BE2C (cell line): ENCODE measurements around the gene KLF11. TPM values are rescaled to one million over a fixed set of nuclear protein-coding genes. Genes with fewer than 3 reads are reported as not detected.

Experiments
- DNase-seq: peaks from one replicate; pipeline ENCODE4 v3.0.0-alpha.2; 2020
- H3K27me3 ChIP-seq: fragments of 250-450 bp; sonication (Bioruptor Pico); 2 replicates; pipeline ENCODE4 v1.5.1; 2020; ENCODE audit warnings: mild to moderate bottlenecking
- H3K36me3 ChIP-seq: fragments of 250-450 bp; sonication (Bioruptor Pico); 2 replicates; pipeline ENCODE4 v1.5.1; 2020; ENCODE audit warnings: mild to moderate bottlenecking
- H3K4me1 ChIP-seq: fragments of 250-450 bp; sonication (Bioruptor Pico); 2 replicates; pipeline ENCODE4 v1.5.1; 2020
- H3K4me3 ChIP-seq: 2 replicates; pipeline ENCODE4 v1.5.1; 2011; ENCODE audit warnings: low read depth, low read length
- H3K9me3 ChIP-seq: fragments of 250-450 bp; sonication (Bioruptor Pico); 2 replicates; pipeline ENCODE4 v1.5.1; 2020
- polyA plus RNA-seq: library from polyadenylated mRNA; unstranded; fragments of >200 nt; gene quantifications from one replicate; pipeline ENCODE4 v1.2.1, GENCODE V29; 2012; ENCODE audit warnings: low read depth, missing spikeins; ENCODE audit not compliant: insufficient read length, insufficient read depth
- TF ChIP-seq, protein P1 (sequence below): IDR thresholded peaks from 2 replicates; pipeline ENCODE4 v1.5.1; 2012; ENCODE audit warnings: mild to moderate bottlenecking, low read depth, low read length

Gene KLF11
- polyA plus RNA-seq: 1.7 TPM

DNA sequence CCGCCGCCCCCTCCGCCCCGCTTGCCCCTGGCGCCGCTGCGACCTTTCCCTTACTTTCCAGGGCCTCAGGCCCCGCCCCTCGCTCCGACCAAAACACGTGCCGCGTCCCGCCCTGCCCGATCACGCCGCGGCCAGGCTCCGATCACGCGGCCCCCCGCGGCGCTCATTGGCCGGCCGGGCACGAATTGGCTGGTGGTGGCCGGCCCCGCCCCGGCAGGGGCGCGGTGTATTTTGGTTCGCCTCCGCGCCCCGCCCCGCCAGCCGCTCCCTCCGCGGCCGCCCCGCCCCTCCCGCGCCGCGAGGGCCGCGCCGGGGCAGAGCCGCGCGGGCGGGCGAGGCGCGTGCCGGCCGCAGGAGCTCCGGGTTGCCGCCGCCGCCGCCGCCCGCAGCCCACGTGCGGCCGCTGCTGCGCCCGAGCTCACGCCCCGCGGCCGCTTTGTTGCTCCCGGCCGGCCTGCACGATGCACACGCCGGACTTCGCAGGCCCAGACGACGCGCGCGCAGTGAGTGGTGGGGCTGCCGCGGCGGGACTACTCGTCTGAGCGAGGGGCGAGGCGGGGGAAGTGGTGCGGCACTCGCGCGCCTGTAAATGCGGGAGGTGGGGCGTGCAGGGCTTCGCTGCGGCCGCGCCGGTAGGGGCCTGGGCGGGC, at the start of gene KLF11:
Gene KLF11 (plus strand): TSS at position 295 of the 650 bp plus-strand sequence. CDS start 167 bp downstream, at position 462.
- Histone ChIP-seq H3K27me3 (no peaks in the 10 kb centered on the region), H3K9me3 (no peaks in the 10 kb centered on the region), H3K36me3 (no peaks in the 10 kb centered on the region), H3K4me1 (no peaks in the 10 kb centered on the region), H3K4me3 (no peak within 1 kb of the TSS)
- peak; percentile 85 for DNase-seq
- TF ChIP-seq, protein P1, sequence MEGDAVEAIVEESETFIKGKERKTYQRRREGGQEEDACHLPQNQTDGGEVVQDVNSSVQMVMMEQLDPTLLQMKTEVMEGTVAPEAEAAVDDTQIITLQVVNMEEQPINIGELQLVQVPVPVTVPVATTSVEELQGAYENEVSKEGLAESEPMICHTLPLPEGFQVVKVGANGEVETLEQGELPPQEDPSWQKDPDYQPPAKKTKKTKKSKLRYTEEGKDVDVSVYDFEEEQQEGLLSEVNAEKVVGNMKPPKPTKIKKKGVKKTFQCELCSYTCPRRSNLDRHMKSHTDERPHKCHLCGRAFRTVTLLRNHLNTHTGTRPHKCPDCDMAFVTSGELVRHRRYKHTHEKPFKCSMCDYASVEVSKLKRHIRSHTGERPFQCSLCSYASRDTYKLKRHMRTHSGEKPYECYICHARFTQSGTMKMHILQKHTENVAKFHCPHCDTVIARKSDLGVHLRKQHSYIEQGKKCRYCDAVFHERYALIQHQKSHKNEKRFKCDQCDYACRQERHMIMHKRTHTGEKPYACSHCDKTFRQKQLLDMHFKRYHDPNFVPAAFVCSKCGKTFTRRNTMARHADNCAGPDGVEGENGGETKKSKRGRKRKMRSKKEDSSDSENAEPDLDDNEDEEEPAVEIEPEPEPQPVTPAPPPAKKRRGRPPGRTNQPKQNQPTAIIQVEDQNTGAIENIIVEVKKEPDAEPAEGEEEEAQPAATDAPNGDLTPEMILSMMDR: no peak

- Histone ChIP-seq H3K4me3 (no peak overlapping the region), H3K36me3 (no peaks in the 10 kb centered on the region), H3K27me3 (no peaks in the 10 kb centered on the region), H3K4me1 (no peaks in the 10 kb centered on the region), H3K9me3 (no peaks in the 10 kb centered on the region)
- TF ChIP-seq, protein P1: no peak
- no peak for DNase-seq
These were observed 48.9 kb upstream of the KLF11 start for GRCh38 chr2:9994462-9994861.

DNA sequence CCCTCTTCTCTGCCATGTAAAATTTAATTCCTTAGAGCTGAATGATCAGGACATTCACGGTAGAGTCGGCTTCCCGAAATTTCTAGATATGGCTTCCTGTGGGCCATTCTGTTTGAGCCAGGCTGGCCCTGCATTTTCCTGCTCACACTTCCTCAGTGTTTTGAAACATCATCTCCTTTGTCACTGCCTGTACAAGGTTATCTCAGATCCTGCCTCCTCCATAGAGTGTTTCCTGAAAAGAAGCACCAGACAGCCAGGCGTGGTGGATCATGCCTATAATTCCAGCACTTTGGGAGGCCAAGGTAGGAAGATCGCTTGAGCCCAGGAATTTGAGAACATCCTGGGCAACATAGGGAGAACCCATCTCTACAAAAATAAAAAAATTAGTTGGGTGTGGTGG, 48.3 kb upstream of the KLF11 start:
- no peak for DNase-seq
- TF ChIP-seq, protein P1: no peak
- Histone ChIP-seq H3K4me3 (no peak overlapping the region), H3K36me3 (no peaks in the 10 kb centered on the region), H3K4me1 (no peaks in the 10 kb centered on the region), H3K9me3 (no peaks in the 10 kb centered on the region), H3K27me3 (no peaks in the 10 kb centered on the region)

DNA sequence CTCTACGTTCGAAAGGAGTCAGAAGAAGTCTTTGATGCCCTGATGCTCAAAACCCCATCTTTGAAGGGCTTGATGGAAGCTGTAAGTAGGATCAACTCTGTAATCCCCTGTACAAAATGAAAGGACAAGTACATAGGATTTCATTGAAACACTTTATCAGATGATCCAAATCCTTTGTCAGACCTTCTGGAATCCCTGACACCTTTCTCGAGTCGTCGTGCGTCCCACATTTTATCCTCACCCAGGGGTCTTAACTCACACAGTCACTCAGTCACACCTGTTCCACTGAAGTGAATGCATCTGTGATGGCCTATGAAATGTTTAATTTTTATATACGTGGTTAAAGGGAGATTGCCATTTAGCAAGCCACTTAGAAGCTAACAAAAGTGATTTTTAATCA, 47.0 kb upstream of the KLF11 start:
- DNase-seq: no peak
- TF ChIP-seq, protein P1: no peak
- H3K27me3 ChIP-seq: no peaks in the 10 kb centered on the region
- no peak overlapping the region for H3K4me3 ChIP-seq
- no peaks in the 10 kb centered on the region for H3K4me1 ChIP-seq
- H3K36me3 ChIP-seq: no peaks in the 10 kb centered on the region
- H3K9me3 ChIP-seq: no peaks in the 10 kb centered on the region

- Histone ChIP-seq H3K9me3 (no peaks in the 10 kb centered on the region), H3K4me3 (no peak overlapping the region), H3K36me3 (no peaks in the 10 kb centered on the region), H3K4me1 (0 out of 2 replicates have a peak, but pooled peaks cover 9% of the 10 kb centered on the region), H3K27me3 (no peaks in the 10 kb centered on the region)
- TF ChIP-seq, protein P1: no peak
- DNase-seq: no peak
These were observed 45.4 kb upstream of the KLF11 start for GRCh38 chr2:9997936-9998335.

DNA sequence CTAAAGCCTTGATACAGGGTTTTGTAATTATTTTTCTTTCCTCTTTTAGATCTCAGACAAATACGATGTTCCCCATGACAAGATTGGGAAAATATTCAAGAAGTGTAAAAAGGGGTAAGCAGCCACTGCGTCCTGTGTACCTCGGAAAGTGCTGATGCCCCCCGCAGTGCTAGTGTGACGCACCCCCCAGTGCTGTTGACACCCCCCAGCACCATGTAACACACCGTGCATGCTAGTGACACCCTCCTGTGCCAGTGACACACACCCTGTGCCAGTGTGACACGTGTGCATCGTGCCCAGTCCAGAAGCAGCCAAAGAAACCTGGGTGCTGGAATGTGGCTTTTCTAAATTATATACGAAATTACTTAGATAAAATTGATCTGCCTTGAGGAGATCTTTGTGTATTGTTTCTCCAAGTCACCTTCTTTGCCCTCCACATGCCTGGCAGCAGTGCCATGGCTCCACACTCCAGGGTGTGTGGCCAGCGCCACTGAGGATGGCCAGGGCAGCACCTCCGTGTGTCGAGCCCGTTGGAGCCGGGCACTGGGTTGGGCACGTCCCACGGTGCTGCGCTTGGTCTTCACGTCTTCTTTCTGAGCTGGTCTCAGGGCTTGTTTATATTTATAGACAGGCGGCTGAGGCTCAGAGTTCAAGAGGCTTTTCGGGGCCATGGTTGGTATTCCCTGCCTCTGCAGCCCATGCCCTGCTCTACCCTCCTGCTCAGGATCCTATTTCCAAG, 44.3 kb upstream of the KLF11 start:
- Histone ChIP-seq H3K4me3 (no peak overlapping the region), H3K27me3 (no peaks in the 10 kb centered on the region), H3K9me3 (no peaks in the 10 kb centered on the region), H3K36me3 (no peaks in the 10 kb centered on the region), H3K4me1 (0 out of 2 replicates have a peak, but pooled peaks cover 9% of the 10 kb centered on the region)
- TF ChIP-seq, protein P1: no peak
- DNase-seq: no peak
